K562 (cell line): ENCODE data around the gene LMO7.

Source experiments
- CBFB ChIP-seq: sonication (generic); formaldehyde crosslinking; IDR thresholded peaks from 2 replicates; pipeline ENCODE4 v1.4.0; 2020; ENCODE audit warnings: mild to moderate bottlenecking, missing genetic modification reagents
- CTCF ChIP-seq, 3 experiments: IDR thresholded peaks in 2 of 3; conservative IDR thresholded peaks in 1 of 3; 2 replicates each; pipeline ENCODE4 v1.5.1; 2011 to 2012; ENCODE audit warnings: low read length in 3 of 3, mild to moderate bottlenecking in 3 of 3, control low read depth in 2 of 3, improper control_type of control experiment in 1 of 3, inconsistent platforms in 1 of 3, low read depth in 1 of 3, mixed read lengths in 1 of 3, moderate library complexity in 1 of 3; ENCODE audit not compliant: insufficient read depth in 2 of 3
- EP300 ChIP-seq: IDR thresholded peaks from 2 replicates; pipeline ENCODE4 v1.6.1; 2012; ENCODE audit warnings: low read length, improper control_type of control experiment
- GTF2F1 ChIP-seq: IDR thresholded peaks from 2 replicates; pipeline ENCODE4 v1.6.1; 2011; ENCODE audit warnings: low read depth, low read length, improper control_type of control experiment
- MAX ChIP-seq: sonication (generic); formaldehyde crosslinking; IDR thresholded peaks from 2 replicates; pipeline ENCODE4 v1.9.0; 2022; ENCODE audit warnings: mild to moderate bottlenecking, missing genetic modification reagents
- POLR2AphosphoS5 ChIP-seq: IDR thresholded peaks from 2 replicates; pipeline ENCODE4 v1.6.1; 2011; ENCODE audit warnings: mild to moderate bottlenecking, low read depth, low read length, moderate library complexity; ENCODE audit not compliant: control insufficient read depth, insufficient read depth
- POLR2B ChIP-seq: fragments of 450-650 bp; IDR thresholded peaks from 2 replicates; pipeline ENCODE4 v1.6.1; 2018; ENCODE audit warnings: low read depth; ENCODE audit not compliant: partially characterized antibody
- SP1 ChIP-seq: sonication (generic); formaldehyde crosslinking; IDR thresholded peaks from 2 replicates; pipeline ENCODE4 v1.8.1; 2022; ENCODE audit warnings: mild to moderate bottlenecking, missing genetic modification reagents
- ZNF263 ChIP-seq: sonication (generic); formaldehyde crosslinking; IDR thresholded peaks from 2 replicates; pipeline ENCODE4 v1.8.0; 2022; ENCODE audit warnings: mild to moderate bottlenecking, missing genetic modification reagents, borderline replicate concordance

- TF ChIP-seq EP300 (no peak), GTF2F1 (no peak), POLR2B (no peak), ZNF263 (CRISPR knock-in tag) (no peak), MAX (CRISPR knock-in tag) (no peak), CBFB (CRISPR knock-in tag) (no peak), CTCF (IDR thresholded peaks at IDR 0.05 in 2 of 3, conservative IDR thresholded peaks at IDR 0.05 in 1 of 3; ENCODE audit: insufficient read depth in 2 of 3, low read depth in 1 of 3, low read length in 3 of 3) (no peak), SP1 (CRISPR knock-in tag) (no peak), POLR2AphosphoS5 (no peak)
These were observed 203.3 kb downstream of the LMO7 start for GRCh38 chr13:75839406-75839805.
